Breast epithelium (tissue), 3 donors: Measurements from ENCODE around the gene SRMS.

Experiments used
- CTCF ChIP-seq, 3 donors: fragments of 450-650 bp; IDR thresholded peaks; one replicate each; pipeline ENCODE4 v1.5.1; 2016 to 2017; ENCODE audit warnings: antibody characterized with exemption in 3 of 3, mild to moderate bottlenecking in 3 of 3, moderate library complexity in 3 of 3
- POLR2A ChIP-seq: fragments of 450-650 bp; IDR thresholded peaks from one replicate; pipeline ENCODE4 v1.6.1; 2016; ENCODE audit warnings: antibody characterized with exemption, mild to moderate bottlenecking, moderate library complexity
- POLR2AphosphoS5 ChIP-seq, 3 donors: sonication (generic); formaldehyde crosslinking; IDR thresholded peaks; one replicate each; pipeline ENCODE4 v1.6.1; 2017; ENCODE audit warnings: antibody characterized with exemption in 3 of 3

GRCh38 chr20:63560856-63561609, 13.5 kb upstream of the SRMS start:
- no peak for TF ChIP-seq POLR2A
- TF ChIP-seq CTCF (IDR thresholded peaks at IDR 0.05) = no peak
- TF ChIP-seq POLR2AphosphoS5 (IDR thresholded peaks at IDR 0.05) = no peak
